Esophagus squamous epithelium (tissue), 5 donors: ENCODE results near the gene TOR1A. TPM values are rescaled to one million over a fixed set of nuclear protein-coding genes. Genes with fewer than 3 reads are reported as not detected.

Experiments used
- DNase-seq: peaks from one replicate; lab custom pipeline; 2025; lab: John Stamatoyannopoulos, UW
- H3K27ac ChIP-seq, 4 donors: fragments of 200-600 bp; sonication (generic); one replicate each; pipeline ENCODE4 v1.5.1; 2016 to 2019; ENCODE audit warnings: mild to moderate bottlenecking in 1 of 4
- H3K27me3 ChIP-seq, 4 donors: fragments of 200-600 bp; sonication (generic); 1 replicate in 3 of 4; 2 replicates in 1 of 4; pipeline versions ENCODE4 v1.5.1 to v1.6.0; 2017 to 2021; ENCODE audit warnings: antibody characterized with exemption in 1 of 4
- H3K36me3 ChIP-seq, 3 donors: fragments of 200-600 bp; sonication (generic); one replicate each; pipeline ENCODE4 v1.5.1; 2016 to 2019
- H3K4me1 ChIP-seq, 3 donors: fragments of 200-600 bp; sonication (generic); one replicate each; pipeline ENCODE4 v1.5.1; 2017 to 2019
- H3K4me3 ChIP-seq, 4 donors: fragments of 200-600 bp; sonication (generic); 1 replicate in 3 of 4; 2 replicates in 1 of 4; pipeline ENCODE4 v1.5.1; 2016 to 2019; ENCODE audit warnings: mild to moderate bottlenecking in 2 of 4, moderate library complexity in 1 of 4
- H3K9me3 ChIP-seq, 3 donors: fragments of 200-600 bp; sonication (generic); one replicate each; pipeline ENCODE4 v1.5.1; 2016 to 2019
- CTCF ChIP-seq, 6 experiments: fragments of 450-650 bp in 4 of 6; fragments of 200-600 bp in 2 of 6; sonication (generic) in 2 of 6; IDR thresholded peaks; one replicate each; pipeline ENCODE4 v1.5.1; 2016 to 2019; ENCODE audit warnings: antibody characterized with exemption in 6 of 6, mild to moderate bottlenecking in 4 of 6, moderate library complexity in 4 of 6
- POLR2A ChIP-seq, 4 donors: fragments of 450-650 bp; IDR thresholded peaks; one replicate each; pipeline ENCODE4 v1.6.1; 2017; ENCODE audit warnings: antibody characterized with exemption in 4 of 4, mild to moderate bottlenecking in 4 of 4, moderate library complexity in 3 of 4
- WGBS, 2 donors: methylation state at CpG; one replicate each; pipeline ENCODE4 v1.1.5; 2018; 5-methylcytosine and 5-hydroxymethylcytosine counted together
- intact Hi-C: fragments of 100-400 bp; cut with DNase I; formaldehyde crosslinking; loops from one replicate; pipeline ENCODE4 v1.15.0; 2022
- total RNA-seq, 4 donors: library from RNA; depleted of rRNA; stranded (reverse); fragments of >200 nt; gene quantifications; one replicate each; pipeline ENCODE4 v1.1.0, GENCODE V29; 2016
- donor health status: DM: yes; HTN: yes; CAD: no.

TOR1A gene
- total RNA-seq, 4 donors from 2014 or later, result 11.3 to 34.7 (median 24.8) TPM

GRCh38 chr9:129868023-129868871 is 44.3 kb upstream of the TOR1A start:
- Histone ChIP-seq H3K27me3 (no peaks in the 10 kb centered on the region), H3K27ac (peak overlapping the region in 1 of 4 donors; percentile 57), H3K9me3 (no peaks in the 10 kb centered on the region), H3K4me3 (no peak overlapping the region), H3K36me3 (peaks cover 1 to 69% (median 6%) of the 10 kb centered on the region in 3 donors), H3K4me1 (no peaks in the 10 kb centered on the region)
- WGBS, 2 donors, result 88 to 90% methylated on average over 11 to 19 of the region's 48 CpGs
- TF ChIP-seq CTCF (IDR thresholded peaks at IDR 0.05) (no peak), POLR2A (IDR thresholded peaks at IDR 0.05) (no peak)
- no peak for DNase-seq
- intact Hi-C loops, result no loop called here

- Histone ChIP-seq H3K4me3 (no peak overlapping the region), H3K27me3 (no peaks in the 10 kb centered on the region), H3K27ac (no peak overlapping the region), H3K9me3 (no peaks in the 10 kb centered on the region), H3K4me1 (no peaks in the 10 kb centered on the region), H3K36me3 (peaks cover 4 to 77% (median 7%) of the 10 kb centered on the region in 3 donors)
- intact Hi-C loops, result no loop called here
- TF ChIP-seq CTCF (IDR thresholded peaks at IDR 0.05) (no peak), POLR2A (IDR thresholded peaks at IDR 0.05) (no peak)
- WGBS, 2 donors, result 50 to 85% methylated on average over 2 to 11 of the region's 17 CpGs
- no peak for DNase-seq
Observed at GRCh38 chr9:129867136-129868022, 43.4 kb upstream of the TOR1A start.

GRCh38 chr9:129866394-129867135 is 42.6 kb upstream of the TOR1A start:
- TF ChIP-seq CTCF (IDR thresholded peaks at IDR 0.05) (no peak), POLR2A (IDR thresholded peaks at IDR 0.05) (no peak)
- Histone ChIP-seq H3K4me3 (no peak overlapping the region), H3K27ac (no peak overlapping the region), H3K27me3 (no peaks in the 10 kb centered on the region), H3K4me1 (no peaks in the 10 kb centered on the region), H3K9me3 (no peaks in the 10 kb centered on the region), H3K36me3 (peaks cover 4 to 86% (median 9%) of the 10 kb centered on the region in 3 donors)
- 67 to 76% methylated on average over 8 to 9 of the region's 17 CpGs for WGBS, 2 donors
- no peak for DNase-seq
- intact Hi-C loops, result no loop called here

- Histone ChIP-seq H3K27ac (no peak overlapping the region), H3K27me3 (no peaks in the 10 kb centered on the region), H3K36me3 (peaks cover 12 to 93% (median 13%) of the 10 kb centered on the region in 3 donors), H3K9me3 (no peaks in the 10 kb centered on the region), H3K4me1 (no peaks in the 10 kb centered on the region), H3K4me3 (no peak overlapping the region)
- no peak for DNase-seq
- no peak for TF ChIP-seq CTCF (IDR thresholded peaks at IDR 0.05)
- TF ChIP-seq POLR2A (IDR thresholded peaks at IDR 0.05), result no peak
- intact Hi-C loops, result no loop called here
- 71 to 90% methylated on average over 7 to 12 of the region's 14 CpGs for WGBS, 2 donors
Observed at GRCh38 chr9:129865668-129866320, 41.9 kb upstream of the TOR1A start.
